ENCODE data around the gene PADI2.

GRCh38 chr1:17134034-17134433 is 14.8 kb upstream of the PADI2 start:
- TF ChIP-seq, protein P1, sequence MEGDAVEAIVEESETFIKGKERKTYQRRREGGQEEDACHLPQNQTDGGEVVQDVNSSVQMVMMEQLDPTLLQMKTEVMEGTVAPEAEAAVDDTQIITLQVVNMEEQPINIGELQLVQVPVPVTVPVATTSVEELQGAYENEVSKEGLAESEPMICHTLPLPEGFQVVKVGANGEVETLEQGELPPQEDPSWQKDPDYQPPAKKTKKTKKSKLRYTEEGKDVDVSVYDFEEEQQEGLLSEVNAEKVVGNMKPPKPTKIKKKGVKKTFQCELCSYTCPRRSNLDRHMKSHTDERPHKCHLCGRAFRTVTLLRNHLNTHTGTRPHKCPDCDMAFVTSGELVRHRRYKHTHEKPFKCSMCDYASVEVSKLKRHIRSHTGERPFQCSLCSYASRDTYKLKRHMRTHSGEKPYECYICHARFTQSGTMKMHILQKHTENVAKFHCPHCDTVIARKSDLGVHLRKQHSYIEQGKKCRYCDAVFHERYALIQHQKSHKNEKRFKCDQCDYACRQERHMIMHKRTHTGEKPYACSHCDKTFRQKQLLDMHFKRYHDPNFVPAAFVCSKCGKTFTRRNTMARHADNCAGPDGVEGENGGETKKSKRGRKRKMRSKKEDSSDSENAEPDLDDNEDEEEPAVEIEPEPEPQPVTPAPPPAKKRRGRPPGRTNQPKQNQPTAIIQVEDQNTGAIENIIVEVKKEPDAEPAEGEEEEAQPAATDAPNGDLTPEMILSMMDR (IDR thresholded peaks at IDR 0.05; ENCODE audit: low read length) = no peak
- TF ChIP-seq EZH2 (IDR thresholded peaks at IDR 0.05; ENCODE audit: borderline replicate concordance, low read length) = no peak
